GM12864 (cell line): ENCODE results near the gene AZU1.

Experiments used
- DNase-seq: peaks from one replicate; pipeline ENCODE4 v3.0.0-alpha.2; 2011; ENCODE audit warnings: low read depth
- H3K4me3 ChIP-seq: 2 replicates; pipeline ENCODE4 v1.5.1; 2011; ENCODE audit warnings: mild to moderate bottlenecking, low read depth, low read length, control low read depth
- TF ChIP-seq, protein P1 (sequence below): IDR thresholded peaks from 2 replicates; pipeline ENCODE4 v1.5.1; 2011; ENCODE audit warnings: low read depth, mild to moderate bottlenecking, moderate library complexity, low read length, control low read depth, inconsistent platforms; ENCODE audit errors: missing control alignments

AZU1 gene

DNA sequence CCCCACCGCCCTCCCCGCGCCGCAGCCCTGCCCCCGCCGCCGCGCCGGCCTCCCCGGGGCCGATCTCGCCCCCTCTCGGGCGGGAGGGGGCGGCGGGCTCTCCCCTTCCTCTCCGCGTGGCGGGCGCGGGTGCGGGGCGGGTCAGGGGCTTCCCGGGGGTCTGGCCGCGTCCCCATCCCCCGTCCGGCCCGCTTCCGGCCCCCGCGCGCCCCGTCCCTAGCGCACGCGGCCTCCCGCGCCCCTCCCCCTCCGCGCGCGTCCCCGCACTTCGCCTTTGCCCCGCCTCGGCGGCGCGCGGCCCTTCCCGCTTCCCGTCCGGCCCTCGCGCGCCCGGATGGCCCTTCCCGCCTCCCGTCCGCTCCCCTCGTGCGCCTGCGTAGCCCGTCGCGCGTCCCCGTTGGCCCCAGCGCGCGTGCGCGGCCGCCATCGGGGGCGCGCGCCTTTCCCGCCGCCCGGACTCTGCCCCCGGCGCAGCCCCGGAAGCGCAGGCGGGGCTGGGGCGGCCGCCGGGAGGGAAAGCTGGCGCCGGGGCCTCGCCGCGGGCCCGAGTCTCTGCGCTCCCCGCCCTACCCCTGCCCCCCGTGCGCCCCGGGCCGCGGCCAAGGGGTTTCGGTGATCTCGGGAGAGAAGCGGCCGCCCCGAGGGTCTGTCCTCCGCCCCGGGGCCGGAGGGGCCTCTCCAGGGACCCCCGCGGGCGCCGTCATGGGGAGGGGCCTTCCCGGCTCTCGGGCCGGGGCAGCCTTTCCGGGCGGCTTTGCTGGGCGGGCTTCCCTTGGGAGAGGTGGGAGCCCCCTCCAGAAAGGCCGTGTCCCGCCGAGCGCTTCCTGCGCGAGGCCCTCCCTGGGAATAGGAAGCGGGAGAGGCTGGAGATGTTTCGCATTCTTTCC is 29.9 kb upstream of the AZU1 start:
- TF ChIP-seq, protein P1, sequence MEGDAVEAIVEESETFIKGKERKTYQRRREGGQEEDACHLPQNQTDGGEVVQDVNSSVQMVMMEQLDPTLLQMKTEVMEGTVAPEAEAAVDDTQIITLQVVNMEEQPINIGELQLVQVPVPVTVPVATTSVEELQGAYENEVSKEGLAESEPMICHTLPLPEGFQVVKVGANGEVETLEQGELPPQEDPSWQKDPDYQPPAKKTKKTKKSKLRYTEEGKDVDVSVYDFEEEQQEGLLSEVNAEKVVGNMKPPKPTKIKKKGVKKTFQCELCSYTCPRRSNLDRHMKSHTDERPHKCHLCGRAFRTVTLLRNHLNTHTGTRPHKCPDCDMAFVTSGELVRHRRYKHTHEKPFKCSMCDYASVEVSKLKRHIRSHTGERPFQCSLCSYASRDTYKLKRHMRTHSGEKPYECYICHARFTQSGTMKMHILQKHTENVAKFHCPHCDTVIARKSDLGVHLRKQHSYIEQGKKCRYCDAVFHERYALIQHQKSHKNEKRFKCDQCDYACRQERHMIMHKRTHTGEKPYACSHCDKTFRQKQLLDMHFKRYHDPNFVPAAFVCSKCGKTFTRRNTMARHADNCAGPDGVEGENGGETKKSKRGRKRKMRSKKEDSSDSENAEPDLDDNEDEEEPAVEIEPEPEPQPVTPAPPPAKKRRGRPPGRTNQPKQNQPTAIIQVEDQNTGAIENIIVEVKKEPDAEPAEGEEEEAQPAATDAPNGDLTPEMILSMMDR, result no peak
- H3K4me3 ChIP-seq, result peak overlapping the region; percentile 99
- DNase-seq, result peak; percentile 49

DNA sequence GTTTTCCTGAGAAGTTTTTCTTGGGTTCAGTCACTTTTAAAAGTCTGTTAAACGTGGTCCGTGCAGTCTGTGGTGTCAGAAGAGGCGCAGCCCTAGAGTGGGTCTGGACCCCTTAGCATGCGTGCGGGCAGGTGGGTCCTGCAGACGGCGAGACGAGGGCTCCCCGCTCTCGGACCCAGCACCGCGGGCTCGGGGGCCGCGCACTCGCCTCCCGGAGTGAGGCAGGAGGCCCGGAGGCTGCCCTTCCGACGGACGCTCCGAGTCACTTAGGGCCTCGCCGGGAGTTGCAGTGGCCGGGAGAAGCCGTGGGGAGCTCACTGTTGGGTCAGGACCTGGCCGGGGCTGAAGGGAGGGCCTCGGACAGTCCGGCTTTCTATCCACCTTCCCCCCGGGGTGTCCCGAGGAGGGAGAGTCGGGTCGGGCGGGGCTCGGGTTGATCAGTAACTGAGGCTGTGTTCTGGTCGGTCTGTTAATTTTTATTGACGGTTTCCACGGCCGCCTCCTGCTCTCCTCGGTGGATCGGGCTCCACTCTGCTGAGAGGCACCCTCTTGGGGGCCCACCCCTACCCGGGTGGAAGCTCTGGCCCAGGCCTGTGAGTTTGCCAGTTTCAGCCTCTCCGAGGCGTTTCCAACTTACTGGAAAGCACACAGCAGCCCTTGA is 29.1 kb upstream of the AZU1 start:
- DNase-seq, result no peak
- peak overlapping the region; percentile 99 for H3K4me3 ChIP-seq
- TF ChIP-seq, protein P1, result no peak

GRCh38 chr19:799076-799881 is 28.4 kb upstream of the AZU1 start:
- DNase-seq, result no peak
- TF ChIP-seq, protein P1, result peak; percentile 1
- peak overlapping the region; percentile 99 for H3K4me3 ChIP-seq

DNA sequence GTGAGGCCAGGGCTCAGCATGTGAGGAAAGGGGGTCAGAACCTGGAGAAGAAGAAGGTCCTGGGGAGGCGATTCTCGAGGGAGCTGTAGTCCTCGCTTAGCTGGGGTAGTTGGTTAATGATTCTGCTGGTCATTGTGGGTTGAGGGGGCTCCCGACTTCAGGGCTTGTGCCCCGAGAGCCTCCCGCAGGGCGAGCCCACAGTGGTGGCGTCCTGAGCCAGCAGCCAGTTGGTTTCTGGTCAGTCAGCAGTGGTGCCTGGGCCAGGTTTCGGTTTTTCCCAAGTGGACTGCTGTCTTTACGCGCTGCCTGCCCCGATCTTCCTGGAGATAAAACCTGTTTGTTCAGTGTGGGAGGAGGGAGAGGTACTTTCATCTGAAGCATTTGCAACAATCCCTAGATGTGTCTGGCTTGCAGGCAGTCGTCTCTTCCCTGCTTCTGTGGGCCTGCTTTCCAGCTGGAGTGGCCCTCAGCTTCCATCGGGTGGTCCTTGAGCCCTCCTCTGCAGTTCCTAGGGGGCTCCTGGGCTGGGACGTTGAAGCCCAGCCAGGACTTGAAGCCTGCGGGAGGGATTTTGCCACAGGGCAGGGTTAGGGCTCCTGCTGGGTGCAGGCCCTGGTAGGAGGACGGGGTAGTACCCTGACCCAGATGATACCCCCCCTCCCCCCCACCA is 27.1 kb upstream of the AZU1 start:
- no peak for DNase-seq
- TF ChIP-seq, protein P1, result no peak
- H3K4me3 ChIP-seq, result peak overlapping the region; percentile 99; the same call in 1 of the 2 replicates

DNA sequence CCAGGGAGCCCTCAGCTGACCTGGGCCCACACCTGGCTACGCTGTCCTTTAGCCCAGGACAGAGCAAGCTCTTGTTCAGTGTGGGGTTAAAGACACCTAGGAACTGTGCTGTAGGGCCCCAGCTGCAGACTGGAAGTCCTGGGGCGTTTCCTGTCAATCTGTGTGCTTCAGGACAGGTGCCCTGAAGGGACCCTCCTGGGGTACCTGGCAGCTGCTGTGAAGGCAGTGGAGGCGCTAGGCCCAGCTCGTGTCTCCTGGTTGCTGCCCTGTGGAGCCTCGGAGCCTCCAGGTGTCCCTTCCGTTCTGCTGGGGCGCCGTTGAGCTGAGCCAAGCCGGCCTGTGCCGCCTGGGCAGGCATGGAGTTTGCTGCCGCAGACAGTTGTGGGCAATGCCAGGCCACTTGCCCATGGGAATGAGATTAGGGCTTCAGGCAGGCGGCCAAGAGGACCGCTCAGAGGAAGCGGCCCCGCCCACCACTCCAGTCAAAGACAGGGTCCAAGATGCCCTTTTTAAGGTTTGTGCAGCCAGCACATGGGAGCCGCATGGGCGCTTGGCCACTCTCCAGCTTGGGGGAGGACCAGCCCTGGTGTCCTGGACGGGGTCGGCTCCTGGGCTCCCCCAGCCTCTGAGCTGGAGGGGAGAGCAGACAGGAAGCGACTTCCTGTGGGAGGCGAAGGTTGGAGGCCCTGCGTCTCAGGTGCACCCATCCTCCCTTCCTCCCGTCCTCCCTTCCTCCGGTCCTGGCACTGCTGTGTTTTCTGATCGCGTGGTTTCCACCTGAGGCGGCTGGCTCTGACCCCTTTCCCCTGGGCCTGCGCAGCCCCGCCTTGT is 26.4 kb upstream of the AZU1 start:
- H3K4me3 ChIP-seq, result no peak overlapping the region
- TF ChIP-seq, protein P1, result no peak
- no peak for DNase-seq
